H9 (cell line): ENCODE measurements around the gene ACADS. TPM values are rescaled to one million over a fixed set of nuclear protein-coding genes. Genes with fewer than 3 reads are reported as not detected.

Experiments
- DNase-seq: peaks from one replicate; pipeline ENCODE4 v3.0.0-alpha.2; 2017
- H2AFZ ChIP-seq: one replicate; pipeline ENCODE4 v1.6.1; 2013; ENCODE audit warnings: mild to moderate bottlenecking, low read length, control low read depth, moderate library complexity
- H2AK5ac ChIP-seq: 2 replicates; pipeline ENCODE4 v1.6.1; 2013; ENCODE audit warnings: low read length, control low read depth, mixed read lengths; ENCODE audit not compliant: insufficient read length
- H2BK120ac ChIP-seq: one replicate; pipeline ENCODE4 v1.6.1; 2013; ENCODE audit warnings: low read depth, mild to moderate bottlenecking, low read length, control low read depth, inconsistent platforms; ENCODE audit not compliant: poor library complexity, severe bottlenecking
- H2BK12ac ChIP-seq: 2 replicates; pipeline ENCODE4 v1.6.1; 2013; ENCODE audit warnings: low read length, control low read depth, mixed read lengths, low read depth; ENCODE audit not compliant: insufficient read length
- H2BK15ac ChIP-seq: 2 replicates; pipeline ENCODE4 v1.6.1; 2013; ENCODE audit warnings: low read depth, low read length, control low read depth
- H2BK20ac ChIP-seq: one replicate; pipeline ENCODE4 v1.6.1; 2013; ENCODE audit warnings: low read depth, mild to moderate bottlenecking, low read length, control low read depth, inconsistent platforms; ENCODE audit not compliant: poor library complexity, severe bottlenecking
- H2BK5ac ChIP-seq: 2 replicates; pipeline ENCODE4 v1.6.1; 2013; ENCODE audit warnings: low read length, control low read depth, mixed read lengths; ENCODE audit not compliant: insufficient read length
- H3K14ac ChIP-seq: 2 replicates; pipeline ENCODE4 v1.6.1; 2013; ENCODE audit warnings: low read length, control low read depth; ENCODE audit not compliant: insufficient read depth
- H3K18ac ChIP-seq: 2 replicates; pipeline ENCODE4 v1.6.1; 2013; ENCODE audit warnings: low read depth, mild to moderate bottlenecking, mixed read lengths, low read length, control low read depth; ENCODE audit not compliant: insufficient read length
- H3K23ac ChIP-seq: 2 replicates; pipeline ENCODE4 v1.6.1; 2013; ENCODE audit warnings: low read length, control low read depth, mixed read lengths, low read depth; ENCODE audit not compliant: insufficient read length
- H3K23me2 ChIP-seq: 2 replicates; pipeline ENCODE4 v1.6.1; 2013; ENCODE audit warnings: low read depth, mild to moderate bottlenecking, mixed read lengths, low read length, control low read depth; ENCODE audit not compliant: insufficient read length, poor library complexity, severe bottlenecking
- H3K27ac ChIP-seq: 2 replicates; pipeline ENCODE4 v1.5.1; 2013; ENCODE audit warnings: low read length, control low read depth, mixed read lengths, low read depth; ENCODE audit not compliant: insufficient read length
- H3K27me3 ChIP-seq: 2 replicates; pipeline ENCODE4 v1.6.1; 2013; ENCODE audit warnings: low read length, control low read depth, inconsistent platforms; ENCODE audit not compliant: insufficient read depth
- H3K4ac ChIP-seq: 2 replicates; pipeline ENCODE4 v1.6.1; 2013; ENCODE audit warnings: low read depth, mild to moderate bottlenecking, control low read depth, inconsistent platforms, low read length, moderate library complexity
- H3K4me1 ChIP-seq: 2 replicates; pipeline ENCODE4 v1.6.1; 2013; ENCODE audit warnings: low read length, control low read depth, inconsistent platforms; ENCODE audit not compliant: insufficient read depth
- H3K4me2 ChIP-seq: 2 replicates; pipeline ENCODE4 v1.6.1; 2013; ENCODE audit warnings: low read length, control low read depth, mixed read lengths; ENCODE audit not compliant: insufficient read length, insufficient read depth
- H3K56ac ChIP-seq: 2 replicates; pipeline ENCODE4 v1.6.1; 2013; ENCODE audit warnings: low read depth, mild to moderate bottlenecking, mixed read lengths, low read length, control low read depth; ENCODE audit not compliant: insufficient read length
- H3K79me1 ChIP-seq: 2 replicates; pipeline ENCODE4 v1.6.1; 2013; ENCODE audit warnings: low read depth, mild to moderate bottlenecking, moderate library complexity, low read length, control low read depth, inconsistent platforms; ENCODE audit not compliant: insufficient read depth, poor library complexity, severe bottlenecking
- H3K79me2 ChIP-seq: 2 replicates; pipeline ENCODE4 v1.6.1; 2013; ENCODE audit warnings: low read length, control low read depth, inconsistent platforms; ENCODE audit not compliant: insufficient read depth
- H3K9ac ChIP-seq: 2 replicates; pipeline ENCODE4 v1.6.1; 2013; ENCODE audit warnings: low read length, control low read depth, mixed read lengths; ENCODE audit not compliant: insufficient read length; ENCODE audit errors: extremely low read depth
- H3K9me3 ChIP-seq: one replicate; pipeline ENCODE4 v1.6.1; 2013; ENCODE audit warnings: low read depth, low read length, inconsistent platforms; ENCODE audit not compliant: control insufficient read depth
- H3T11ph ChIP-seq: one replicate; pipeline ENCODE4 v1.6.1; 2013; ENCODE audit warnings: mild to moderate bottlenecking, low read length, control low read depth, inconsistent platforms
- H4K20me1 ChIP-seq: one replicate; pipeline ENCODE4 v1.6.1; 2013; ENCODE audit not compliant: control insufficient read depth, insufficient read length, insufficient read depth
- H4K5ac ChIP-seq: 2 replicates; pipeline ENCODE4 v1.6.1; 2013; ENCODE audit warnings: low read depth, mild to moderate bottlenecking, mixed read lengths, low read length, control low read depth; ENCODE audit not compliant: insufficient read length
- H4K8ac ChIP-seq: replicated peaks from 2 replicates; pipeline ENCODE4 v1.6.1; 2013; ENCODE audit warnings: low read length, control low read depth, mixed read lengths, low read depth; ENCODE audit not compliant: insufficient read length
- H4K91ac ChIP-seq: 2 replicates; pipeline ENCODE4 v1.6.1; 2013; ENCODE audit warnings: low read depth, mild to moderate bottlenecking, moderate library complexity, mixed read lengths, low read length, control low read depth; ENCODE audit not compliant: insufficient read length
- H3K27ac Mint-ChIP-seq, 3 experiments: 2 replicates in 2 of 3; 3 replicates in 1 of 3; pipeline ENCODE4 v1.8.0; 2020 to 2021; ENCODE audit warnings: mixed read lengths in 3 of 3, mild to moderate bottlenecking in 1 of 3, moderate library complexity in 1 of 3
- H3K27me3 Mint-ChIP-seq: 2 replicates; pipeline ENCODE4 v1.8.0; 2021; ENCODE audit warnings: low read depth, mild to moderate bottlenecking, moderate library complexity, mixed read lengths
- H3K36me3 Mint-ChIP-seq, 3 experiments: 2 replicates in 2 of 3; 3 replicates in 1 of 3; pipeline ENCODE4 v1.8.0; 2020 to 2021; ENCODE audit warnings: low read depth in 3 of 3, mixed read lengths in 3 of 3; ENCODE audit not compliant: insufficient read depth in 1 of 3
- H3K4me1 Mint-ChIP-seq, 2 experiments: 2 replicates each; pipeline ENCODE4 v1.8.0; 2020; ENCODE audit warnings: mixed read lengths in 2 of 2
- H3K4me3 Mint-ChIP-seq, 2 experiments: 2 replicates in 1 of 2; 3 replicates in 1 of 2; pipeline ENCODE4 v1.8.0; 2020 to 2021; ENCODE audit warnings: mild to moderate bottlenecking in 2 of 2, mixed read lengths in 2 of 2, moderate library complexity in 1 of 2
- H3K9me3 Mint-ChIP-seq, 2 experiments: 2 replicates in 1 of 2; 3 replicates in 1 of 2; pipeline ENCODE4 v1.8.0; 2020; ENCODE audit warnings: mild to moderate bottlenecking in 2 of 2, mixed read lengths in 2 of 2, moderate library complexity in 1 of 2
- WGBS: extraction: QIAGEN DNeasy Blood & Tissue Kit; methylation state at CpG from one replicate; pipeline ENCODE4 v1.1.7; 2013; ENCODE audit warnings: missing lambda C conversion rate, low lambda C conversion rate, mixed read lengths; ENCODE audit not compliant: insufficient read length; ENCODE audit errors: extremely low coverage; 5-methylcytosine and 5-hydroxymethylcytosine counted together
- total RNA-seq: library from RNA; stranded (reverse); gene quantifications from 2 replicates; pipeline ENCODE4 v1.2.1, GENCODE V29; 2021
- TF ChIP-seq, protein P1 (sequence below): fragments of 200-600 bp; sonication (generic); conservative IDR thresholded peaks from 3 replicates; pipeline ENCODE4 v1.8.0; 2021; ENCODE audit warnings: antibody characterized with exemption, mild to moderate bottlenecking

Gene ACADS
- total RNA-seq, 1 experiment from 2014 or later, result 8.3 TPM

GRCh38 chr12:120720234-120720986 lies 5.2 kb upstream of the ACADS start:
- Histone ChIP-seq H3T11ph (no peak overlapping the region), H3K9ac (no peak overlapping the region), H3K23ac (no peak overlapping the region), H2BK20ac (no peak overlapping the region), H2BK15ac (no peak overlapping the region), H3K18ac (no peak overlapping the region), H2BK12ac (no peak overlapping the region), H3K4me2 (no peak overlapping the region), H2BK120ac (no peak overlapping the region), H3K56ac (no peak overlapping the region), H2AFZ (no peak overlapping the region), H3K9me3 (no peaks in the 10 kb centered on the region), H3K23me2 (no peaks in the 10 kb centered on the region), H2AK5ac (no peak overlapping the region), H3K79me1 (no peaks in the 10 kb centered on the region), H3K4me1 (no peaks in the 10 kb centered on the region), H3K4ac (no peak overlapping the region), H4K5ac (no peak overlapping the region), H4K20me1 (no peaks in the 10 kb centered on the region), H3K27me3 (no peaks in the 10 kb centered on the region), H4K8ac (no peak overlapping the region), H3K14ac (no peak overlapping the region), H3K27ac (no peak overlapping the region), H2BK5ac (no peak overlapping the region), H4K91ac (no peak overlapping the region), H3K79me2 (no peaks in the 10 kb centered on the region)
- Mint-ChIP-seq H3K27me3 (no peaks in the 10 kb centered on the region), H3K27ac (no peak overlapping the region), H3K9me3 (no peaks in the 10 kb centered on the region; a peak in 1 of 5 replicates), H3K4me3 (no peak overlapping the region), H3K4me1 (peaks cover 10 to 11% of the 10 kb centered on the region in 2 experiments), H3K36me3 (peaks cover 41 to 86% (median 80%) of the 10 kb centered on the region in 3 experiments)
- TF ChIP-seq, protein P1, sequence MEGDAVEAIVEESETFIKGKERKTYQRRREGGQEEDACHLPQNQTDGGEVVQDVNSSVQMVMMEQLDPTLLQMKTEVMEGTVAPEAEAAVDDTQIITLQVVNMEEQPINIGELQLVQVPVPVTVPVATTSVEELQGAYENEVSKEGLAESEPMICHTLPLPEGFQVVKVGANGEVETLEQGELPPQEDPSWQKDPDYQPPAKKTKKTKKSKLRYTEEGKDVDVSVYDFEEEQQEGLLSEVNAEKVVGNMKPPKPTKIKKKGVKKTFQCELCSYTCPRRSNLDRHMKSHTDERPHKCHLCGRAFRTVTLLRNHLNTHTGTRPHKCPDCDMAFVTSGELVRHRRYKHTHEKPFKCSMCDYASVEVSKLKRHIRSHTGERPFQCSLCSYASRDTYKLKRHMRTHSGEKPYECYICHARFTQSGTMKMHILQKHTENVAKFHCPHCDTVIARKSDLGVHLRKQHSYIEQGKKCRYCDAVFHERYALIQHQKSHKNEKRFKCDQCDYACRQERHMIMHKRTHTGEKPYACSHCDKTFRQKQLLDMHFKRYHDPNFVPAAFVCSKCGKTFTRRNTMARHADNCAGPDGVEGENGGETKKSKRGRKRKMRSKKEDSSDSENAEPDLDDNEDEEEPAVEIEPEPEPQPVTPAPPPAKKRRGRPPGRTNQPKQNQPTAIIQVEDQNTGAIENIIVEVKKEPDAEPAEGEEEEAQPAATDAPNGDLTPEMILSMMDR, result no peak
- WGBS, result no CpG with 5 or more reads among the region's 7 CpGs
- no peak for DNase-seq
